ENCODE data around the gene BABAM2.

The BABAM2 gene

DNA sequence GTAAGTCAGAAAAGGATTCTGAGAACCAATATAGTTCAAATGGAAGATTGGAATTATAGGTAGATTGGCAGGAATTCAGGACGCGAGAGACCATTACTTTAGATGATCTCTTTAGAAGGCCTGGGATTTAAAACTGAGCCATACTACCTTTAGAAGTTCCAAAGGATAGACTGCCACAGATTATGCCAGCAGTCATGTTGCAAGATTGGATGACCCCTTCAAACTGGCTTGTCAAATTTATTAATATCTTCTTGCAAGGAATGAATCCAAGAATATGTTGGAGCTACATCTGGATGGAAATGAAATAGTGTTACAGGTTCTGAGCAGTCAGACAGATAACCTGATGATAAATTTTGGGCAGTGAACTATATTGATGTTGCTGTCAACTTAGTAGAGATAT lies 22.0 kb downstream of the BABAM2 start:
- no peak for DNase-seq (ENCODE audit: low read depth)

DNA sequence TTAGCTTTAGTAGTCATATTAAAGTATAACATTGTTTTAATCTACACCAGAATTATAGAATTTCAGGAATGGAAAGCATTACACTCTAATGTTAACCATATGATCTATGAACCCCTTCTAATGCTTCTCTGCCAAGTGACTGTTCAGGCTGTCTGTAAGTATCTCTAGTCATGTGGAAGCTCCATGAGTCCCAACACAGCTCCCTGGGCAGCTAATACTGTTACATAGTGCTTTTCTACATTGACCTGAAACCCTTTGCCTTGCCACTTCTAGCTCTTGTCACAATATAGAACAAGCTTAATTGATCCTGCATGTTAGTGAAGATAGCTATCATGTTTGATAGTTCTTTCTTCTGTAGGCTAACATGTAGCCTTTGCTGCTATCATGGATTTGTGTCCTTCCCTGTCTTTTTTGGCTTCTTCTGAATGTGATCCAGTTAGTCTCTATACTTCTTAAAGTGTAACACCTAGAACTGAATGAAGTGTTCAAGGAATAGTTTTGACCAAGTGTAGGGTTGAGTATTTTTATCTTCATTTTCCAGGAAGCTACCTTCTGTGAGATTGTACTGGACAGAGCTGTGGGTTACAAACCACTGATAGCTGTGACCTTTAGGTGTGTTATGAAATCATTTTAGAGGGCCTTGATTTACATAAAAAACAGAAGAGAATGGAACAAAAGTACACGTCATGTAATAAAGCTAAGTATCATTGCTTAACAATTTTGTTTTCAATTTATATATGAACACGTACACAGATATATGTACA lies 23.7 kb downstream of the BABAM2 start:
- no peak for DNase-seq (ENCODE audit: low read depth)

DNA sequence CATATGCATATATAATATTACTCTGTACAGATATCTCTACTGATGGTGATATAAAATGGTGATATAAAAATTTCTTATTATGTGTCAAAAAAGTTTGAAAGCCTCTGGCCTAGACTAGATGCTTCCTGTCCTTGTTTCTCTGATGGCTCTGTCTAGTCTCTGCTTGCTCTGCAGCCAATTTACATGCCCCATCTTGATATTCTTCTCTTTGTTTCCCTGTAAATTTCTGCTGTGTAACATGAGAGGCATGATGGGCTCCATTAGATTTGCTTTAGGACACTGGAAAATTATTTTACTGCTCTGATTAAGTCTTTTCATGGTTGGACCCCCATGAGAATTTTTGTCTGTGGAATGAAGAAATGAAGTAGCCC lies 24.3 kb downstream of the BABAM2 start:
- no peak for DNase-seq (ENCODE audit: low read depth)

DNA sequence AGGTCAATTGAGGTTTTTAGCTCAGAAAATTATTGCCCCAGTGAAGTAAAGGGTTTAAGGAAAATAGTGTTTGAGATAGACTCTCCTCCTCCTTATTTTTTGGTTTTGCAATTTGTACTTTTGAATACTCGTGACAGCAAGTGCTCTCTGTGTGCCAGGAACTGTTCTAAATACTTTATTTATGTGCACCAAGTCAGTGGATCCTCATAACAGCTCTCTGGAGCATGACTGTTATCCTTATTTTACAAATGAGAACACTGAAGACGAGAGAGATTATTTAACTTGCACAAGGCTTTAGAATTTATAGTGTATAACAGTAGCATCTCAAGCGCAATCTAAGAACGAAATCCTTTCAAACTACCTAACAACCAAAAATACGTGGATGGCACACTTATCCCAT lies 24.7 kb downstream of the BABAM2 start:
- DNase-seq (ENCODE audit: low read depth) = no peak

DNA sequence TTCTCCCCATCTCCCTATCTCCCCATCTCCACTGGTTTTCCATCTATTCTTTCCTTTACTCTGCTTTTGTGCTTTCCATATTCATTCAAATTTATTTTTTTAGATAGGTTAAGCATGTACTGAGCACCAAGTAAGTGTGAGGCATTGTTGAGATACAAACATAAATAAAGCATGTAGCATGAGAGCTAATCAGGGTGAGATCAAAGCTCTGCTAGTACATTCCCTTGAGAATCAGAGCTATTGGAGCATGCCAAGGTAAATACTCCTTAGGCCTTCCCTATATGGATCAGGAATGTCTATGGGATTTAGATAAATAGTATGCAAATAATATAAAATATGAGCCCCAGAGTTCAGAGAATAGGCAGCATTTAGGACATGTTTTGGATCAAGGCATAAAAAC lies 25.3 kb downstream of the BABAM2 start:
- DNase-seq (ENCODE audit: low read depth) = no peak

DNA sequence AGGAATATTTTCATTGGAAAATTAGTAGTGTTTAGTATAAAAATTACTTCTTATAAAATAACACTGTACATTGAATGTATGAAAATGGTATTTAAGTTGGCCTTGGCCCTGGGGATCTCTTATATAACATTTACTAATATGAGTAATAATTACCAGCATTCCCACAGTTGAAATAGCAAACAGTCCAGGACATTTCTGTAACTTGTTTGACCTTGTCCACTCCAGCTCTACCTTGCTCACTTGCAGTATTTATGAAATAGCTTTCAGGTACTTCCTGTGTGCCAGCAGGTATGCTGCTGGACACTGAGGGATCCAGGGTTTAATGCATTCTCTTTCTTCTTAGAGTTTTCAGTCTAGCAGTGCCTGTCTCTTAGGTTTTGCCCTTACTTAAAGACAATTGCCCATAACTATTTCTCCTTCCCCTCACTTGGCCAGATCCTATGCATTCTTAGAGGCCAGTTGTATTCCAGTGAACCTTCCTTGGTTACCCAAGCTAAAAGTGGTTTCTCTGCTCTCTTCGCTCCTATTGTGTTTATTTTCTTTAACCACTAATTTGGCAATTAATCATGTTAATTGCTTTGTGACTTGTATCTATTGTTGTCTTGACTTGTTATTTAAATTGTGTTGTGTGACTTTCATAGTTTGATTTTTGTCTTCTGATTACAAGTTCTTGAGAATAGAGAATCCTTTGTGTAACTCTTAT lies 25.9 kb downstream of the BABAM2 start:
- DNase-seq (ENCODE audit: low read depth) = no peak

DNA sequence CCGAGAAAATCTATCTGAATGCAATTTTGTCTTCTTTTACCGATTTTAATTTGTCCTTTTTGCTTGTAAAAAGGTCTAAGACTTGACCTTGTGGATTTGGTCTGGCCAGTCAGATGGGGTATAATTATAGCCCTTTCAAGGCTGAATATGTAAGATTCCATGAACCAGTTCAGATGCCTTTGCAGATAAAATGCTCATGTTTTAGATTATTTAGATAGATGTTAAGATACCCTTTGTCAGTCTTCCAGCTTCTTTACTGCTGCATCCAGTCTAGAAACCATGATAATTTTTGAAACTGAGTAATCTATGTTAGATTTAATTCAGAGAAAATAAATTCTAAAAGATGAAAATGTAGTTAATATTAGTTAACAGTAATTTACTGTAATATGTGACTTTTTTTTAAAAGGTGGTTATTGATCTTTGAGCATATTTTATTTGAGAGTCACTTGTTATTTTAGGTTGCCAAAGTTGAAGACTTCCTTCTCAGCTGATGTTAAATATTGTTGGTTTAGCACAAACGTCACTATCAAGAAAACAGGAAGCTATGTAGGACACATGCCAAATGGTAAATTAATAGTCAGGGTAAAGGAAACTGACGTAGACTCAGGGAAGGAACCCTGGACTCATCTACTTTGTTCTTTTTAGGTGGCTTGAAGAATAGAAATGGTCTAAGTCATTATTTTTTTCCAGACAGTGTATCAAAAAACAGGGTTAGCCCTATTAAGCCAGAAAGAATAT lies 29.8 kb downstream of the BABAM2 start:
- DNase-seq (ENCODE audit: low read depth) = no peak

DNA sequence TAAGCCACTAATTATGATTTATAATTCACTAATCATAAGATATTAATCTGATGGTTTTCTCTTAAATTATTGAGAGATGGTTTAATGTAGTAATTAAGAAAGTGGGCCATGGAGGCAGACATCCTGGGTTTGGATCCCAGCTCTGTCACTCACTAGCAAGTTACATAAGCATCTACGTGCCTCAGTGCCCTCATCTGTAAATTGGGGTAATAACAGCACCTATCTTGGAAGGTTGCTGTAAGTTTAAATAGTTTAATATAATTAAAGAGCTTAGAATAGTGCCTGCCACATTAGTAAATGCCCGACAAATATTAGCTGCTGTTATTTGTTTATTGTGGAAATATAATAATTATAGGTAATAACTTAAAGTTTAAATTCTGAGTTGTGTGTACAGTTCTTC lies 30.9 kb downstream of the BABAM2 start:
- DNase-seq (ENCODE audit: low read depth) = no peak

DNA sequence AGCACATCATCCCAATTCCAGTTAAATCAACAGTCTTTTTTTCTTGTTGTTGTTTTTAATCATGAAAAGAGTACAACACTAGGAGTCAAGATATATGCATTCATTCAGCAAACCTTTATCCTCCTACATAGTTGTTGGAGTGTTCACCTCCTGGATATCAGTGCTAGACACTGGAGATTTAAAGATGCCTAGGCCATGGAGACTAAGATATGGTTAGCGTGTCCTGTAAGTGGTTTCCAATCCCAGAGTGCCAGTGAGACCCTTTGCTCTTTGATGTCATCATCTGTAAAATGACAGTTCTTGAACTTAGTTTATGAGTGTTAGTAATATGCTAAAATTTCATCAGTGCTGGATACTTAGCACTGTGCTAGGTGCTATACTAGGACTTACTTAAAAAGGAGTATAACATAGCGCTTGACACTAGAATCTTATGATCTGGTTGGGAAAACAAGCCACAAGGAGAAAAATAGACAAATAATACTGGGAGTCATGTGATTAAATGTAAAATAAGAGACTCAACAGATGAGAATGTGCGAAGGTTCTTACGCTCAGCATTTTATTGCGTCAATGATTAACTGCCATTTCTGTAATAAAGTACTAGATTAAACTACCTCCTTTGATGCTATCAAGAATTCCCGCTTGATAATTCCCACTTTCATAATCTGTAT lies 31.5 kb downstream of the BABAM2 start:
- no peak for DNase-seq (ENCODE audit: low read depth)

DNA sequence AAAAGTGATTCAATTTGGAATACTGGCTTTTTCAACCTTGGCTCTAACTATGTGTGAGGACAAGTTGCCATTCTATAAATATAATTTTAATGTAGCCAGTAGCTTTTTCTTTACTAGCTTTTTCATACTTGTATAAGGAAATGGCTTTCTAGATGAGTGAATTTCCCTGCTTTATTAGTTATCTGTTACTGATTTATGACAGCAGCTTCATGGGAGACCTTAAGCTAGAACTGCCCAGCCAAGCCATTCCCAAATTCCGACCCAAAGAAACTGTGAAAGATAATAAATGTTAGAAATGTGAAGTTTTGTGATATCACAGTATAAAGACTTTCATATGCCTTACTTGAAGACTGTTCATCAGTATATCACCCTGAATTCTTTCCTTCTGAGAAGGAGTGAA lies 32.3 kb downstream of the BABAM2 start:
- no peak for DNase-seq (ENCODE audit: low read depth)

DNA sequence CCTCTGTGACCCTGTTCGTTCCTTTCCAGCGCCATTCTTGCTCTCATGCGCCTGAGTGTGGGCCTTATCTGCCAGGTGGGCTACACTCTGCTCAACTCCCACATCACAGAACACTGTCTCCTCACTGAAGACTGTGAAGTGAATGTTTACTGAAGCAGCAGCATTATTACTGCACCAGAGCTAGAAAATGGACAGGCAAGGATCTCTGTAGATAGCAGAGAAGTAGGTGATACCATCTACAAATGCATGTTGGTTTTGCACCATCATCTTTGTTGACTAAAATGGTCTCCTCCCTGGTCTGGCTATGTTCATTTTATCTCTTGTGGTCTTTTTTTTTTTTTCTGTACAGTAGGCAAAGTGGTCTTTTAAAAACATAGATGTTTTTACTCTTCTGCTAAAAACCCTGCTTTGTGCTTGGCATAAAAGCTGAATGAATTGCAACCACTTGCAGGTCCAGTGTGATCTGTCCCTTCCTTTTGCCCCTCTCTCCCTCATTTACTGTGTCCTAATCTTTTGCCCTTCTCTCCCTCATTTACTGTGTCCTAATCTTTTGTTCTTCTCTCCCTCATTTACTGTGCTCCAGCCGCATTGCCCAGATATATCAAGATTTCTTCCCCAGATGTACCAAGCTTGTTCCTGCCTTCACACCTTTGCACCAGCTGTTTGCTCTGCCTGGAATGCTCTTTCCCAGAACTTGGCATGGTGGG lies 35.4 kb downstream of the BABAM2 start:
- no peak for DNase-seq (ENCODE audit: low read depth)

DNA sequence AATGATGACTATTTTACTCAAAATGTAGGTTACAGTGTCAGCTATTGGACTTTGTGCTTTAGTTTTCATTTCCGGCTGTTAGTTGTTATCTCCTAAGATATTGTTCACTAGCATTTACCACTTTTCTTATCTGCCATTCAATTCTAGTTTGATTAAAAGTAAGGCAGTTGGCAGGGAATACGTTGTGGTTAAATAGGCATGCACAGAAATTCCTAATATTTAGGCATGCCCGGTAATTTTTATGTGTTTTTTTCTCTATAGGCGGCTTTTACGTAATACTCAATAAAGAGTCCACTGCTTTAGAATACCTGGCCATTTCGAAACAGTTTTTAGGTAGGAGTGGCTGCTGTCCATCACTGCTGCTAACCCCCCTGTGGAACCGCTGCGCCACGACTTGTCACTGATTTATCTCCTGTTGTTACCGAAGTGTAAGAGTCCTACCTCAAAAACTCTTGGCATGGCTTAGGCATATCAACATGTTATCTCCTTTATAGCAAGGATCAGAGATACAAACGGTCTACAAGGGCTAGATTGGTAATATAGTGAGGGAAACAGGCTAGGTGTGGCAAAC lies 39.5 kb downstream of the BABAM2 start:
- no peak for DNase-seq (ENCODE audit: low read depth)

DNA sequence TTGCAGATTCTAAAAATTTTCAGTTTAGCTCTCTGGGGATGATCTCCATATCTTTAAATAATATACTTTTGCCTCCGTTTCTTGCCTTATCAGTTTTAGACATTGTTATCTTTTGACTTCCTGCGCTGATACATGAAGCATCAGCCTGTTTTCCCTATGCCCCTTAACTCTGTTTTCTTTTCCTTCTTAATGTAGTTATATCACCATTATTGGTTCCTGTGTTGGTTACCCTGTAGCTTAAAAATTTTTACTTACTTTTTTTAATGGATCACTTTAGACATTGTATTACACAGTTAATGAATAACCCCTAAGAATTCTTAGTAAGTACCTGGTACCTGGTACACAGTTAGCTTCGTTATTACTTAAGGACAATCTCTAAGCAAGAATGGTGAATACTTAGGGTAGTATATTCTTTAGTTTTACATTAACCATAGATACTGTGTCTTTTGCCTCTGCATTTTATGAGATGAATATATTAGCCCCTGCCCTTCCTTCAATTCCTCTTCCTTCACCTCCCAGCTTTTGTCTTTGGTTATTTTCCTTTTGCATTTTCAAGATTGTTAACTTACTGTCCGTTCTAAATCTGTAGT lies 40.9 kb downstream of the BABAM2 start:
- DNase-seq (ENCODE audit: low read depth) = peak; percentile 14

DNA sequence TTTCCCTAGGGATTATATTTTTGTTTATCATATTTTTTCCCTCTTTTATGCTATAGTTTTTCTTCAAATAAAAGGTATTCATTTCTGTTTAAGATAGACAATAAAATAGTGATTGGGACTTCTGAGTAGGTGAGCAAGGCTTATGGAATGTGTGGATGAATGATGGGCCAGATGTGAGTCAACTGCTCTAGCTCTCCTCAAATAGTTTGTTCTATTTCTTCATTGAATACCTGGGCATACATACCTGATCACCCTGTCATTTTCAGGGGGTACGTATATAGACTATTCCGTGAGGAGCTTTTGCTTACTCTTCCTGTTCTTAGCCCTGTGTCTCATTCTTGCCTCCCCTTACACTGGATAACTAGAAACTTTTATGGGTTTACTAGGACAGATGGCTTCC lies 41.9 kb downstream of the BABAM2 start:
- no peak for DNase-seq (ENCODE audit: low read depth)

DNA sequence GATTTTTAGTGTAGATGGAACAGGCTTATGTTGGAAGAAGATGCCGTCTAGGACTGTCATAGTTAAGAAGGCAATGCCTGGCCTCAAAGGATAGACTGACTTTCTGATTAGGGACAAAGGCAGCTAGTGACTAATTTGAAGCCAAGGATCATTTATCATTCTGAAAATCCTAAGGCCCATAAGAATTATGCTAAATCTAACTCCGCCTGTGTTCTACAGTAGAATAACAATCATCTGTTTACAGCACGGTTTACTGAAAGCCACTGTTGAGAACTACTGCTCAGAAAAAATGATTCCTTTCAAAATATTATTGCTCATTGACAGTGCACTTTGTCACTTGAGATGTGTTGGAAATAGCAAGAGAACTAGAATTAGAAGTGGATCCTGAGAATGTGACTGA lies 44.5 kb downstream of the BABAM2 start:
- no peak for DNase-seq (ENCODE audit: low read depth)

DNA sequence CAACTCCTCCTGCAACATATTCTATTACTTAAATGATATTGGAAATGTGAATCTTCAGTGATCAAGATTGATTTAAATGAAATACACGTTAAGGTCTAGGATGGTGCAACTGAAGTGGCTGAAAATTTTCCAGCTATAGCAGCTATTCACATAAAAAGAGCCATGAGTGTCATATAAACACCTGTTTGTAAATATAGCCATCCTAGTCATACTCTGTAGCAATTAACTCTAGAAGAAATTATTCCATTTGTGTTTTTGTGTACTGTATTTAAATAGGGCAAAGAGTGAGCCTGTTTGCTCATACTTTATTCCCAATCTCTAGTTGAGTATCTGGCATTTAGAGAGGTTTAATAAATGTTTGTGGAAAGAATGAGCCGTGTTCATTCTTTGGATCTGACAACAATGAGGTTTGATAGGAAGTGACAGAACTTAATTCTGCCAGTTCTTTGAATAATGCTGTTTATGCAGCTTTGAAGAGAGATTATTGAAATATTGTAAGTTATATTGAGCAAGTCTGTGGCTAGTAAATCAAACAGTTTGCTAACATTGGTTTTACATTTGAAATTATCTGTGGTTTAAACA lies 49.7 kb downstream of the BABAM2 start:
- DNase-seq (ENCODE audit: low read depth) = no peak

DNA sequence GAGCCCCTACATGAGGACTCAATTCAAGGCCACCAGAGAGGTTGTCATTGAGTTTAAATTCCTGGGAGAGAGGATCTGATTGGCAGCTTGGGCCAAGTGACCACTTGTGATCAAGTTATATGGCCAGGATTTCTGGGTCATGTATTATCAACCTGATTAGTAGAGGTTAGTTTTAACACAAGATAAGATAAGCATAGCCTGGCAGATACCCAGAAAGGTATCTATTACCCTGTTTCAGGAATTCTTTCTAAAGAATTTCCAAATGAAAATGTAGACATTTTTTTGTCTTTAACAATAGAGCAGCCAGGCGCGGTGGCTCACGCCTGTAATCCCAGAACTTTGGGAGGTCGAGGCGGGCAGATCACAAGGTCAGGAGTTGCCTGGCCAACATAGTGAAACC lies 50.5 kb downstream of the BABAM2 start:
- no peak for DNase-seq (ENCODE audit: low read depth)

DNA sequence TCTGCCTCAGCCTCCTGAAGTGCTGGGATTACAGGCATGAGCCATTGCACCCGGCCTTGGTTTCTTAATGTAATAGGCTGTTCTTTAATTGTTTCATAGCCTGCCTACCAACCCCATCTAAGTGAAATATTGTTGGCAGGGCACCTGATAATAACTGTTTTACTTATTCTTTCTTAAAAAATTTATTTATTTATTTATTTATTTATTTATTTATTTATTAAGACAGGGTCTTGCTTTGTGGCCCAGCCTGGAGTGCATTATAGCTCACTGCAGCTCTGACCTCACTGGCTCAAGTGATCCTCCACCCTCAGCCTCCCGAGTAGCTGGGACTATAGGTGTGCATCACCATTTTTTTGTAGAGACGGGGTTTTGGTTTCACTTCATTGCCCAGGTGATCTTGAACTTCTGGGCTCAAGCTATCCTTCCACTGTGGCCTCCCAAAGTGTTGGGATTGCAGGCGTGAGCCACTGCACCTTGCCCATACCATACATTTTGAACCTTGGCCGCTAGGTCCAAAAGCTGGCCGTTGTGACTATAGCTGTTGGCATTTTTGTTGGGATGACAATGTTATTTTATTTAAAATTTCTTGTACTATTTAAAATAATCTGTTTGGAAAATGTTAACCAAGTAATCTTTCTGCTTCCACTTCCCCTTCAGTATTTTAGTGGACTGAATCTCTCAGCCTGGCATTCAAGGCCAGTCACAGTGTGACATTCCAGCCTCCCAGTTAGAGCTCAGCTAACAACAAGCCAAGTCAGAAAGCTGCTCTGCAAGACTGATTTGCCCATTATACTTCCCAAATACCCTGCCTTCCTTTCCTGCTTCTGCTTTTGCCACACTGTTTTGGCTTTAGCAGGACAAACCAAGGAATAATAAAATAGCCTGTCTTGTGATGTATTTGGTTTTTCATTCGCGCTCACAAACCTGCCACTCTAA lies 52.4 kb downstream of the BABAM2 start:
- DNase-seq (ENCODE audit: low read depth) = no peak

DNA sequence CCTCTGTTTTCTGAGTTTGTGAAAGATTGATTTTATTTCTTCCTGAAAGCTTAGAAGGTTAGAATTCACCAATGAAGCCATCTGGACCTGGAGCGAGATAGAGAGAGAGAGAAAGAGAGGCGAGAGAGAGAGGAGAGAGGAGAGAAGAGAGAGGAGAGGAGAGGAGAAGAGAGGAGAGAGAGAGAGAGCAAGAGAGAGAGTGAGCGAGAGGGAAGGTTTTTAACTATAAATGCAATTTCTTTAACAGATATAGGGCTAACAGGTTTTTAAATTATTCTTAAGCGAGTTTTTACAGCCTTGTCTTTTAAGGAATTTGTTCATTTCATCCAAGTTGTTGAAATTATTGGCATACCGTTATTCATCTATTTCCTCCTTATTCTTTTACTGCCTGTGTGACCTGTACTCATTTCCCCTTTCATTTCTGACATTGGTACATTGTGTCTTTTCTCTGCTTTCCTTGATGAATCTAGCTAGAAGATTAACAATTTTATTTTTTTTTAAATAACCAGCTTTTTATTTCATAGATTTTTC lies 56.1 kb downstream of the BABAM2 start:
- no peak for DNase-seq (ENCODE audit: low read depth)

DNA sequence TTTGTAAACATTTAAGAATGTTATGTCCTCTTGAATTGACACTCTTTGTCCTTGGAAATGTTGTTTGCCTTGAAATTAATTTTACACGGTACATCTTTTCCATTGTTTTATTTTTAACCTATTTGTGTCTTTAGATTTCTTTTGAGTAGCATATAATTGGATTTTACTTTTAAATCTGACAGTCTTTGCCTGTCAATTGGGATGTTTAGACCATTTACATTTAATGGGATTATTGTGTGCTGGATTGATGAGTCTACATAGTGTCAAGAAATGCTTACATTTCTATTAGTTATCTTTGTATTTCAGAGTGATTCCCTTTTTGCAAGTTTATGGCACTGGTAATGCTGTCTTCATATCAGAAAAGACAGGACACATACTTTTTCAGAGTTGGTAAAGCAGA lies 61.5 kb downstream of the BABAM2 start:
- no peak for DNase-seq (ENCODE audit: low read depth)

All from CMK (cell line).